H1 (cell line): ENCODE measurements around the gene ACER3. TPM values are rescaled to one million over a fixed set of nuclear protein-coding genes. Genes with fewer than 3 reads are reported as not detected.

Source experiments
- CHD7 ChIP-seq: fragments of 300-600 bp; sonication (generic); IDR thresholded peaks from 2 replicates; pipeline ENCODE4 v1.7.1; 2012; ENCODE audit warnings: low read length, moderate library complexity, mild to moderate bottlenecking, inconsistent platforms; ENCODE audit not compliant: insufficient replicate concordance
- KDM4A ChIP-seq: IDR thresholded peaks from one replicate; pipeline ENCODE4 v1.7.1; 2012; ENCODE audit warnings: low read depth, mild to moderate bottlenecking, moderate library complexity, low read length, inconsistent platforms; ENCODE audit not compliant: severe bottlenecking
- RXRA ChIP-seq: IDR thresholded peaks from 2 replicates; pipeline ENCODE4 v1.6.1; 2011; ENCODE audit warnings: low read depth, mild to moderate bottlenecking, low read length, moderate library complexity; ENCODE audit not compliant: insufficient read depth
- SUZ12 ChIP-seq: fragments of 200-600 bp; sonication (generic); IDR thresholded peaks from 2 replicates; pipeline ENCODE4 v1.6.1; 2012; ENCODE audit warnings: mild to moderate bottlenecking, inconsistent platforms, low read length, moderate library complexity, mixed read lengths
- TAF7 ChIP-seq: optimal IDR thresholded peaks from 2 replicates; pipeline ENCODE3; 2011; ENCODE audit warnings: low read depth, mild to moderate bottlenecking, inconsistent platforms, low read length, moderate library complexity, borderline replicate concordance
- polyA plus RNA-seq, 7 experiments: library from polyadenylated mRNA; depleted of rRNA in 3 of 7; stranded (reverse) in 5 of 7; unstranded in 2 of 7; fragments of >200 nt in 5 of 7; fragments of 200-250 nt in 2 of 7; gene quantifications; 1 replicate in 5 of 7; 2 replicates in 1 of 7; 4 replicates in 1 of 7; pipeline versions ENCODE4 v1.2.1 to v1.2.3, GENCODE V29; 2011 to 2013; ENCODE audit warnings: missing spikeins in 2 of 7, mixed read lengths in 2 of 7
- total RNA-seq: library from RNA; stranded (reverse); fragmentation: NEBNext Ultra II Directional; extraction: Animal tissue kit (Norgen Biotek cat#: 25700); gene quantifications from 2 replicates; pipeline ENCODE4 v1.2.1, GENCODE V29; 2021

ACER3 gene
- total and polyA plus RNA-seq, 2 of the 8 experiments (the other 6 are each of a cell fraction or from before 2014, with no cell fraction given), result 5.7 to 16.2 TPM

GRCh38 chr11:76856106-76856505 lies 4.6 kb upstream of the ACER3 start (continued):
- no peak for TF ChIP-seq CHD7
- TF ChIP-seq KDM4A, result no peak
- TF ChIP-seq SUZ12, result no peak
- TF ChIP-seq RXRA, result no peak
- no peak for TF ChIP-seq TAF7
